GM13977 (cell line): ENCODE measurements around the gene RUNX2.

Source experiments
- DNase-seq: peaks from one replicate; pipeline ENCODE4 v3.0.0; 2012; ENCODE audit warnings: low spot score
- CTCF ChIP-seq: IDR thresholded peaks from 2 replicates; pipeline ENCODE4 v1.5.1; 2012; ENCODE audit warnings: mild to moderate bottlenecking, control low read depth; ENCODE audit not compliant: insufficient read depth; ENCODE audit errors: extremely low read depth, missing control alignments
- in situ Hi-C: fragments of 300-500 bp; cut with MboI; formaldehyde crosslinking; loops from one replicate; pipeline ENCODE4 v1.12.0; 2022; ENCODE audit warnings: low sequenced_read_pairs, low pct_unique_long_range_greater_than_20kb, mixed read lengths, inconsistent platforms; ENCODE audit not compliant: unreplicated experiment

The RUNX2 gene

GRCh38 chr6:45619994-45620471, 291.9 kb downstream of the RUNX2 start:
- in situ Hi-C loops, result no loop called here
- no peak for TF ChIP-seq CTCF
- no peak for DNase-seq

- no peak for TF ChIP-seq CTCF
Measured at GRCh38 chr6:45624228-45624627, 296.1 kb downstream of the RUNX2 start.

GRCh38 chr6:45625191-45625664, 297.1 kb downstream of the RUNX2 start:
- no peak for DNase-seq
- no peak for TF ChIP-seq CTCF
- in situ Hi-C loops, result no loop called here

More at GRCh38 chr6:45624228-45624627, 296.1 kb downstream of the RUNX2 start:
- no peak for DNase-seq
- in situ Hi-C loops, result no loop called here

GRCh38 chr6:45626087-45626891, 298.2 kb downstream of the RUNX2 start:
- no peak for DNase-seq
- in situ Hi-C loops, result no loop called here
- TF ChIP-seq CTCF, result no peak

- no peak for TF ChIP-seq CTCF
- no peak for DNase-seq
- in situ Hi-C loops, result no loop called here
Measured at GRCh38 chr6:45630314-45630713, 302.2 kb downstream of the RUNX2 start.

- no peak for TF ChIP-seq CTCF
- in situ Hi-C loops, result no loop called here
- no peak for DNase-seq
Measured at GRCh38 chr6:45630801-45631200, 302.7 kb downstream of the RUNX2 start.
